HG02571 (cell line): ENCODE results near the gene CNOT1.
"Not testable (repeated sequence)": the region's sequence is repeated elsewhere in the genome, so short reads cannot be mapped to it uniquely, and the experiment has no call there.

Experiments
- ATAC-seq: cut with Tn5 transposase; IDR thresholded peaks from one replicate; pipeline ENCODE4 v1.9.1; 2021; ENCODE audit warnings: mild to moderate bottlenecking, moderate library complexity; ENCODE audit not compliant: unreplicated experiment

Gene CNOT1

GRCh38 chr16:58629733-58630640 lies at the start of gene CNOT1:
Gene CNOT1 (minus strand): TSS chr16:58629826. CDS start chr16:58599337, 30,489 bp downstream.
- peak; percentile 84 for ATAC-seq

DNA sequence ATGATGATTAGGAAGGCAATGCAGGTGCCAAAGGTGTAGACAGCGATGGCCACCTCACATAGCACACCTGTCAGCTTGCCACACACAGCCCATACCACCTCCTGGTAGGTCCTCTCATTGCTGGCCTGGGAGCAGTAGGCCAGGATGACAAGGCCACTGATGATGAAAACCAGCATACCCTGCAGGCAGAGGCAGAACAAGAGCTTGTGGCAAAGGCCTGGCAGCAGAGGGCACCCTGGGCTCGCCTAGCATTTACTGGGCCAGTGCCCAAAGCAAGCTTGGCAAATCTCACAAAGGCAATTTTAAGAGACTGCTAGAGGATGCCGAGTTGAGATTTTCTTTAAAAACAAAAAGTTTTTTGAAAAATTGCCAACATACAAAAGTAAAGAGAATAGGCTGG lies 49.1 kb upstream of the CNOT1 start:
- no peak for ATAC-seq

- ATAC-seq, result no peak
Observed at GRCh38 chr16:58678269-58678668, 48.6 kb upstream of the CNOT1 start.

DNA sequence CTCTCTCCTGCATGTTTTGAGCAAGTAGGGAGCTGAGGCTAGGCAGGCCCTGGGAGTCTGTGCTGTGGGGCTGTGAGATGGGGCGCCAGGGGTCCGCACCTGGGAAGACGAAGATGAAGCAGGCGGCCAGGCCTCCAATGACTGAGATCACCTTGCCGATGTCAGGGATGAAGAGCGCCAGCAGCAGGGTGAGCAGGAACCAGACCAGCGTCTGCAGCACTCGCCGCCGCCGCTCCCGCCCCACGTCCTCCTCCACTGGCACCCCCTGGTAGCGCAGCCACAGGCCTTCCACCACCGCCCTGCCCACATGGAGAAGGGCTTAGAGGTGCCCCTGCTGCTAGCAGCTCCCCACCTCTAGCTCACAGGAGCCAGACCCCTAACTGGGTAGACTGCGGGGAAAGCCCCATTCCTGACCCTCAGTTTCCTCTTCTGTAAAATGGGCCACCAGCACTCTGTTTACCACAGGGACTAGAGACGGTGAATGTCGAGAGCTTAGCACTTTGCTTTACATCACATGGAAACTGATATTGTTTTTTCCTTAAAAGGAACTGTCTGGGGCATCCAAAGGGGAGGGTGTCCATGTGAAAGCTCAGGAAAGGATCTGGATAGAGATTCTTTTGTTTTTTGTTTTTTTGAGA lies 41.4 kb upstream of the CNOT1 start:
- ATAC-seq, result no peak

GRCh38 chr16:58670177-58670576 lies 40.6 kb upstream of the CNOT1 start:
- no peak for ATAC-seq

- ATAC-seq, result no peak
Observed at GRCh38 chr16:58665200-58665599, 35.6 kb upstream of the CNOT1 start.

DNA sequence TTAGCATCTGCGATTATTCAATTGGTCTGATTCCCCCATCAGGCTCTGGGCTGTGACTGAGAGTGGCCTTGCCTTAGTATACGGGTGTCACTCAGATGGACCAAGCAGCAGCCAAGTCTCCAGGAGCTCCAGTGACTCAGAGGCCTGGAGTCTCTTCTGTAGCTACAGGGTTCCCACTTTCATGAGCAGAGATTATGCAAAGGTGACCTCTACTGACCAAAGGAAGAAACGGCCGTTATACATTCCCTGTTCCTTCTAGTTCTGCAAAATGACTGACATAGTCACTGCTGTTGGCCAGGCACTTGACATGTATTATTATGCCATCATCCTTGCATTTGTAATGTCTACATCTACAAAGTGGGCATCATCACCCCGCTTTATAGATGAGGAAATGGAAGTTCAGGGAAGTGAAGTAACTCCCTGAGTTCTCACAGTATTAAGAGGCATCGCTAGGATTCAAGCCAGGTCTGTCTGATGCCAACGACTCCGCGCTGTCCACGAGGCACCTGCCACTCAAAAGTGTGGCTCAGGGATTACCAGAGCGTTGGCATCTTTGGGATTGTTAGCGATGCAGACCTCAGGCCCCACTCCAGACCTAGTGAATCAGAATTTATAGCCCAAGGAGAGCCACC lies 31.7 kb upstream of the CNOT1 start:
- ATAC-seq, result peak; percentile 78

- ATAC-seq, result not testable (repeated sequence)
Observed at GRCh38 chr16:58659911-58660310, 30.3 kb upstream of the CNOT1 start.

DNA sequence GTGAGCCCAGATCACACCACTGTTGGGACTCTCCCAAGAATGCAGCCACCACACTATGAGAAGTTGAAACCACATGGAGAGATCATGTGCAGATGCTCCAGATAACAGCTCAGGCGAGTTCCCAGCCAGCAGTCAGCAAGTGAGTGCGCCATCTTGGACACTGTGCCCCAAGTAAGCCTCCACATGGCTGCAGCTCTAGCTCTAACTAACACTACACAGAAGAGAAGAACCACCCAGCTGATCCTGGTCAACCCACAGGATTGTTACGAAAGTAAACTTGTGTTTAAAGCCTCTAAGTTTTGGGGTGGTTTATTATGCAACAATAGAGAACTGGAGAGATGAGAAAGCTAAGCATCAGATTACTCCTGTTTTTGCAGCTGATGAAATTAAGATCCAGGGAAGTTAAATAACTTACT lies 29.2 kb upstream of the CNOT1 start:
- ATAC-seq, result no peak

DNA sequence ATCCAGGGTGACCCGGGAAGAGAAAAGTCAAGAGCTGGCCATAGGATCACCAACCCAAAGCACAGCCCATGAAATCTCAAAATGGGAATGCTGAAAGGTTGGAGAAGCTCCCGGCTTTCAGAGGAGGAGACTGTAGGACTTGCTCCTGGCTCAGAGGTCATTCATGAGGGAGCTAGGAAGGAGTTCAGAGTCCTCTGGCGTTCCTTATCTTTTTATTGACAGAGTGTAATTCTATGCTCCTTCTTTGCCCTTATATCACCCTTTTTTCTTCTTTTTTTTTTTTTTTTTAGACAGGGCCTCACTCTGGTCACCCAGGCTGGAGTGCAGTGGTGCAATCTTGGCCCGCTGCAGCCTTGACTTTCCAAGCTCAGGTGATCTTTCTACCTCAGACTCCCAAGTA lies 27.3 kb upstream of the CNOT1 start:
- ATAC-seq, result no peak

DNA sequence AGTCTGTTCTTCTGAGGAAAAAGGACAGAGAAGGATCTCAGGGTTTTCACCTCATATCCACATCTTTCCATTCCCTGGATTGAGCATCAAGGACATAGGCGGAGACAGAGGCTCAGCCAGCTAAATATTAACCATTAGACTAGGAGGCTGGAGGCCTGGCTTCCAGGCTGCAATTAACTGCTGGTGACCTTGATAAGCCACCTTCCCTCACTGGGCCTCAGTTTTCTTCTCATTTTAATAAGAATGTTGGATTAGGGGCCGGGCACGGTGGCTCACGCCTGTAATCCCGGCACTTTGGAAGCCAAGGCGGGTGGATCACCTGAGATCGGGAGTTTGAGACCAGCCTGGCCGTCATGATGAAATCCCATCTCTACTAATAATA lies 25.6 kb upstream of the CNOT1 start:
- no peak for ATAC-seq

DNA sequence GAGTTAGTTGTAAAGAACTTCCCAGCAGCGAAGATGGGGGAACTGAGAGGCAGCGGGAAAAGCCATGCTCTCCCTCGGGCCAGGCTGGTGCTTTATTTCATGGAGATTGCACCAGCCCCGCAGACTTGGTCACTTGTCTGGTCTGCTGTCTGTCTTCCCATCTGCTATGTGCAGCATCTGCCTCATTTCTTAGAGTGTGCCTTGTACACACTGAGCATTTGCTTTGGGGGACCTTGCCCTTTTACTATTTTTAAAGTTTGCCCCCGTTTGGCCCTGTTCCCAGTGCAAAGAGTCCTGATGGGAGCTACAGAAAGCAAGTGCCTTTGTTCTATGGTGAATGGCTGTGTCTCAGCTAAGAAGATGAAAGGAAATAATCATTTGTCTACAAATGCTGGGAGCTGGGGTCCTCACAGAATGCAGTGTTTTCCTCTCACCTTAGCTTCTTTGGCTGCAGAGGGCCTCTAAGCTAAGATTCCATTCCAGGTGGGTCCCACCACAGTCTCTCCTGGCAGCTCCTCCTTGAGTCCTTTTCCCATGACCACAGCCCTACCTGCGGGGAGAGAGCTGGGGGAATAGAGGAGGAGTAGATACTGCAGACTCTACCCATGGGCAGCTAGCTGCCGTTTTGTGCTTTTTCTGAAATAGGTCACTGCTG lies 25.1 kb upstream of the CNOT1 start:
- ATAC-seq, result no peak

GRCh38 chr16:58652741-58653140 lies 23.1 kb upstream of the CNOT1 start:
- no peak for ATAC-seq

- ATAC-seq, result no peak
Observed at GRCh38 chr16:58651965-58652348, 22.3 kb upstream of the CNOT1 start.

GRCh38 chr16:58649707-58650106 lies 20.1 kb upstream of the CNOT1 start:
- ATAC-seq, result no peak

- ATAC-seq, result no peak
Observed at GRCh38 chr16:58647107-58647506, 17.5 kb upstream of the CNOT1 start.

DNA sequence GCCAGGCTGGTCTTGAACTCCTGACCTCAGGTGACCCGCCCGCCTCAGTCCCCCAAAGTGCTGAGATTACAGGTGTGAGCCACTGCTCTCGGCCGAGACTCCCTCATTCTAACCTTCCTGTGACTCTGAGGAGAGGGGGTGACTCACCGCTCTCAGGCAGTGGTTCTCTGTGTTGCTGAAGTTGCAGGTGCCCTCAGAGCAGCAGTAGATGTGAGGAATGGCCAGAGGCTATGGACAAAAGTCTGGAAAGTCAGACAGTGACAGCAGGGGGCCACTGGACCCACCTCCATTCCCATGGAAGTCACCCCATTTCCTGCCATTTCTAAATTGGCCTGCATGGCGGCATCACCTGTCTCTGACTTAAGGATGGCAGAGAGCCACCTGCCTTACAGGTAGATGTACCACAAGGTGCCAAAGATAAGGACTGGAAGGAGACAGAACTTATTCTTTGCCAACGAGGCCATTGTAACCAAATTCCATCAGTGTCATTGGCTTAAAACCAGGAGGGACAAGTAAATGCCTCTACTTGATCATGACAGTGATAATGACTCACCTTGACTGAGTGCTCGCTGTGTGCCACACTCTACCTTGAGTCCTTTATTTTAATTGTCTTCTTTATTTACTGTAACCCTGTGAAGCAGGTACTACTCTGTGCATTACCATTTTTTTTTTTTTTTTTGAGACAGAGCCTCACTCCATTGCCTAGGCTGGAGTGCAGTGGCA lies 15.3 kb upstream of the CNOT1 start:
- no peak for ATAC-seq

GRCh38 chr16:58644108-58644507 lies 14.5 kb upstream of the CNOT1 start:
- no peak for ATAC-seq

DNA sequence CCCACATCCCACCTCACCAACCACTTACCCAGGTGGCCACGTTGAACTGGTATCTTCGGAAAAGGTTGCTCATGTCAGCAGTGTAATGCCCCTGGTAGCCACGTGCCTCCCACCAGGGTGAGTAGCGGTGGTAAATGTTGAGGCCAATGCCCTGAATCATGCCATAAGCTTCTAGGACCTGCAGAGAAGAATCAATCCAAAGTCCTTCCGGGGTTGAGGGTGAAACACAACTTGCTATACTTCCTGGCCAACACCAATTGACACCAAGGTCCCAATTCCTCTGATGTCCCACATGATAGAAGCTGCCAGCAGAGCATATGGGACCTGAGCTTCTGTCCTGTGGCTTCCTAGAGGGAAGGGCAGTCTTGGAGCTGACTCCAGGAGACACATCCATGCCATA lies 11.3 kb upstream of the CNOT1 start:
- no peak for ATAC-seq

- ATAC-seq, result no peak
Observed at GRCh38 chr16:58639836-58640235, 10.2 kb upstream of the CNOT1 start.

DNA sequence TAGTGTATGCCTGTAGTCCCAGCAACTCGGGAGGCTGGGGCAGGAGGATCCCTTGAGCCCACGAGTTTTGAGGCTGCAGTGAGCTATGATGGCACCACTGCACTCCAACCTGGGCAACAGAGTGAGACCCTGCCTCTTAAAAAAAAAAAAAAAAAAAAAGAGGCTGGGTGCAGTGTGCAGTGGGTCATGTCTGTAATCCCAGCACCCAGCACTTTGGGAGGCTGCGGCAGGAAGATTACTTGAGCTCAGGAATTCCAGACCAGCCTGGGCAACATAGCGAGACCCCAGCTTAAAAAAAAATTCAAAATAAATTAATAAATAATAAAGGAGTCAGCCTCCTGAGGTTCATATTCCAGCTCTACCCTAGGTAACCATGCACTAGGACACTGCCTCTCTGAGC lies 9.6 kb upstream of the CNOT1 start:
- no peak for ATAC-seq
